A549 (cell line): Measurements from ENCODE around the gene MLANA. TPM values are rescaled to one million over a fixed set of nuclear protein-coding genes. Genes with fewer than 3 reads are reported as not detected.

Experiments
- ATAC-seq, 2 experiments: fragments of 200-7000 bp in 1 of 2; fragments of >200 bp in 1 of 2; cut with Nextera tagmentation in 1 of 2; cut with Tn5 transposase in 1 of 2; 3 replicates each; pipeline versions ENCODE4 v1.8.0 to v1.9.1; 2018 to 2020; ENCODE audit warnings: mild to moderate bottlenecking in 1 of 2, moderate library complexity in 1 of 2
- CTCF ChIA-PET: fragments of 300-600 bp; sonication (Branson Sonifier 250); formaldehyde crosslinking; extraction: SDS; loops from one replicate; lab custom pipeline; 2021; ENCODE audit warnings: antibody characterized with exemption, inconsistent platforms; lab: Yijun Ruan, JAX
- POLR2A ChIA-PET: fragments of 350-600 bp; formaldehyde crosslinking; extraction: SDS; loops from one replicate; lab custom pipeline; 2021; ENCODE audit warnings: antibody characterized with exemption, inconsistent platforms; lab: Yijun Ruan, JAX
- DNase-seq, 2 experiments: peaks; one replicate each; pipeline versions ENCODE4 v3.0.0 to v3.0.0-alpha.2; 2011 to 2016; ENCODE audit warnings: low read depth in 1 of 2, low spot score in 1 of 2
- FAIRE-seq: peaks from 2 replicates; lab custom pipeline; 2011; peaks lifted over from hg19 to GRCh38; lab: Jason Lieb, UNC
- H3K27ac ChIP-seq, 2 experiments: fragments of >200 bp; sonication (Bioruptor Twin); formaldehyde crosslinking; 3 replicates each; pipeline ENCODE4 v1.5.1; 2016 to 2017
- H3K4me1 ChIP-seq: fragments of >200 bp; sonication (Bioruptor Twin); formaldehyde crosslinking; 3 replicates; pipeline ENCODE4 v1.6.1; 2016
- H3K4me2 ChIP-seq: fragments of >200 bp; sonication (Bioruptor Twin); formaldehyde crosslinking; 3 replicates; pipeline ENCODE4 v1.6.1; 2016
- H3K4me3 ChIP-seq: fragments of >200 bp; sonication (Bioruptor Twin); formaldehyde crosslinking; 3 replicates; pipeline ENCODE4 v1.5.1; 2016
- H3K9me3 ChIP-seq: fragments of >200 bp; sonication (Bioruptor Twin); formaldehyde crosslinking; 3 replicates; pipeline ENCODE4 v1.6.1; 2016
- BCL3 ChIP-seq: fragments of >200 bp; sonication (Bioruptor Twin); formaldehyde crosslinking; IDR thresholded peaks from 3 replicates; pipeline ENCODE4 v1.6.1; 2016
- CBX2 ChIP-seq: fragments of 200-600 bp; sonication (generic); IDR thresholded peaks from 2 replicates; pipeline ENCODE4 v1.6.1; 2016; ENCODE audit warnings: low read depth, mild to moderate bottlenecking, borderline replicate concordance
- CHD2 ChIP-seq: fragments of 150-350 bp; IDR thresholded peaks from 2 replicates; pipeline ENCODE4 v1.6.1; 2014; ENCODE audit warnings: low read length; ENCODE audit not compliant: partially characterized antibody
- EHF ChIP-seq: fragments of 250-450 bp; sonication (Bioruptor Pico); IDR thresholded peaks from 2 replicates; pipeline ENCODE4 v1.5.0; 2020; ENCODE audit warnings: mild to moderate bottlenecking
- FOSB ChIP-seq: fragments of 250-450 bp; sonication (Bioruptor Pico); IDR thresholded peaks from 2 replicates; pipeline ENCODE4 v1.5.0; 2020; ENCODE audit warnings: mild to moderate bottlenecking, moderate library complexity
- FOSL2 ChIP-seq, 2 experiments: fragments of 450-650 bp in 1 of 2; fragments of >200 bp in 1 of 2; sonication (Bioruptor Twin) in 1 of 2; formaldehyde crosslinking; IDR thresholded peaks; 2 replicates each; pipeline versions ENCODE4 v1.5.0 to v1.6.1; 2016 to 2020; ENCODE audit warnings: mild to moderate bottlenecking in 1 of 2, moderate library complexity in 1 of 2
- FOXS1 ChIP-seq: fragments of 250-450 bp; sonication (Bioruptor Pico); IDR thresholded peaks from 2 replicates; pipeline ENCODE4 v1.5.0; 2020; ENCODE audit warnings: mild to moderate bottlenecking, moderate library complexity
- GATA3 ChIP-seq: IDR thresholded peaks from 2 replicates; pipeline ENCODE4 v1.6.1; 2012; ENCODE audit warnings: borderline replicate concordance
- HOXB5 ChIP-seq: fragments of 250-450 bp; sonication (Bioruptor Pico); IDR thresholded peaks from 2 replicates; pipeline ENCODE4 v1.5.0; 2020; ENCODE audit warnings: mild to moderate bottlenecking, moderate library complexity
- JUN ChIP-seq, 2 experiments: fragments of >200 bp; sonication (Bioruptor Twin); formaldehyde crosslinking; IDR thresholded peaks; 2 replicates in 1 of 2; 3 replicates in 1 of 2; pipeline ENCODE4 v1.6.1; 2016 to 2017
- JUNB ChIP-seq: fragments of >200 bp; sonication (Bioruptor Twin); formaldehyde crosslinking; IDR thresholded peaks from 2 replicates; pipeline ENCODE4 v1.6.1; 2016
- KDM1A ChIP-seq: fragments of 200-600 bp; sonication (generic); IDR thresholded peaks from 2 replicates; pipeline ENCODE4 v1.6.1; 2016; ENCODE audit warnings: low read depth, mild to moderate bottlenecking
- KDM5A ChIP-seq: fragments of 200-600 bp; sonication (generic); IDR thresholded peaks from 2 replicates; pipeline ENCODE4 v1.6.1; 2016; ENCODE audit warnings: antibody characterized with exemption, mild to moderate bottlenecking
- MAFK ChIP-seq: fragments of 450-650 bp; IDR thresholded peaks from 2 replicates; pipeline ENCODE4 v1.6.1; 2014; ENCODE audit not compliant: partially characterized antibody
- MAX ChIP-seq: IDR thresholded peaks from 2 replicates; pipeline ENCODE4 v1.6.1; 2012
- MAZ ChIP-seq: fragments of 150-350 bp; IDR thresholded peaks from 2 replicates; pipeline ENCODE4 v1.6.1; 2014; ENCODE audit warnings: antibody characterized with exemption, low read depth, low read length, borderline replicate concordance
- NFE2L2 ChIP-seq: fragments of 150-350 bp; conservative IDR thresholded peaks from 2 replicates; pipeline ENCODE4 v1.6.1; 2014; ENCODE audit warnings: low read length
- NR3C1 ChIP-seq: fragments of >200 bp; sonication (Bioruptor Twin); formaldehyde crosslinking; IDR thresholded peaks from 3 replicates; pipeline ENCODE4 v1.6.1; 2017
- PHF8 ChIP-seq: fragments of 200-600 bp; sonication (generic); IDR thresholded peaks from 2 replicates; pipeline ENCODE4 v1.6.1; 2016; ENCODE audit warnings: low read depth, mild to moderate bottlenecking, antibody characterized with exemption, moderate library complexity, borderline replicate concordance
- POLR2A ChIP-seq: IDR thresholded peaks from 2 replicates; pipeline ENCODE4 v1.6.1; 2012; ENCODE audit warnings: mild to moderate bottlenecking, low read length
- POLR2AphosphoS2 ChIP-seq: conservative IDR thresholded peaks from 2 replicates; pipeline ENCODE4 v1.6.1; 2012; ENCODE audit warnings: low read length, improper control_type of control experiment, inconsistent platforms
- RARB ChIP-seq: fragments of 250-450 bp; sonication (Bioruptor Pico); IDR thresholded peaks from 2 replicates; pipeline ENCODE4 v1.8.0; 2021; ENCODE audit warnings: mild to moderate bottlenecking, moderate library complexity
- RCOR1 ChIP-seq: fragments of 150-350 bp; IDR thresholded peaks from 2 replicates; pipeline ENCODE4 v1.6.1; 2014; ENCODE audit warnings: antibody characterized with exemption, low read length, low read depth
- SREBF2 ChIP-seq: fragments of 450-650 bp; IDR thresholded peaks from 2 replicates; pipeline ENCODE4 v1.6.1; 2014; ENCODE audit warnings: mild to moderate bottlenecking, moderate library complexity
- TFCP2L1 ChIP-seq: fragments of 250-450 bp; sonication (Bioruptor Pico); IDR thresholded peaks from 2 replicates; pipeline ENCODE4 v1.5.0; 2021; ENCODE audit warnings: mild to moderate bottlenecking
- USF2 ChIP-seq: fragments of 450-650 bp; IDR thresholded peaks from 2 replicates; pipeline ENCODE4 v1.6.1; 2014; ENCODE audit warnings: antibody characterized with exemption
- ZC3H11A ChIP-seq: fragments of 450-650 bp; IDR thresholded peaks from 2 replicates; pipeline ENCODE4 v1.6.1; 2014; ENCODE audit warnings: antibody characterized with exemption, mild to moderate bottlenecking
- ZNF302 ChIP-seq: fragments of 250-450 bp; sonication (Bioruptor Pico); IDR thresholded peaks from 2 replicates; pipeline ENCODE4 v1.9.0; 2021; ENCODE audit warnings: inconsistent platforms, mild to moderate bottlenecking, moderate library complexity
- WGBS: methylation state at CpG from one replicate; pipeline ENCODE4 v1.1.6; 2017; ENCODE audit errors: missing lambda C conversion rate; 5-methylcytosine and 5-hydroxymethylcytosine counted together
- polyA plus RNA-seq, 4 experiments: library from polyadenylated mRNA; depleted of rRNA in 3 of 4; stranded (reverse); fragments of >200 nt; fragmentation: RNase III in 1 of 4; extraction: RNeasy Plus Mini Kit Qiagen cat#74134 plus additional on column Dnase treatment in 1 of 4; gene quantifications; 2 replicates in 3 of 4; 3 replicates in 1 of 4; pipeline ENCODE4 v1.2.3, GENCODE V29; 2011 to 2017
- TF ChIP-seq, protein P1 (sequence below): fragments of >200 bp; sonication (Bioruptor Twin); formaldehyde crosslinking; IDR thresholded peaks from 2 replicates; pipeline ENCODE4 v1.6.1; 2016
- TF ChIP-seq, protein P2 (sequence below): IDR thresholded peaks from 2 replicates; pipeline ENCODE4 v1.6.1; 2012; ENCODE audit warnings: low read depth, borderline replicate concordance
- TF ChIP-seq, protein P3 (sequence below): fragments of >200 bp; sonication (Bioruptor Twin); formaldehyde crosslinking; IDR thresholded peaks from 3 replicates; pipeline ENCODE4 v1.5.1; 2016

The MLANA gene
- polyA plus RNA-seq, 2 of the 4 experiments (the other 2 are of a cell fraction) = not detected

DNA sequence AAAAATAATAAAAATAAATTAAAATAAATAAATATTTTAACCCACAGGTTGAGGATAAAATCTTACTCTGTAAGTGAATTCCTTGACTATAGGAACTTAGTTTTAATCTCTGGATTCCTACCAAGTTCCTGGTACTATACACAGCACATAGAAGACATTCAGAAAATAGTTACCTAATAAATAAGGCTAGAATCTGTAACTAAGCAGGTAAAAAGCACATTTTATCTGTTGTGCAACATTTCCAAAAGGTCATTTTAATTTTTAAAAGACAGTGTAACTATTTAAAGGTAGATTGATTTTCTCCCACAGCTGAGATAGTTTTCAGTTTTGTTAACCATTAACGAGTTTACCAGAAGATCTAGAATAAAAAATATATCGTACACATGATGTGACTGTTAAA, 47.8 kb downstream of the MLANA start (continued):
- no peak for TF ChIP-seq FOXS1
- TF ChIP-seq, all 56 proteins: peak for 0

DNA sequence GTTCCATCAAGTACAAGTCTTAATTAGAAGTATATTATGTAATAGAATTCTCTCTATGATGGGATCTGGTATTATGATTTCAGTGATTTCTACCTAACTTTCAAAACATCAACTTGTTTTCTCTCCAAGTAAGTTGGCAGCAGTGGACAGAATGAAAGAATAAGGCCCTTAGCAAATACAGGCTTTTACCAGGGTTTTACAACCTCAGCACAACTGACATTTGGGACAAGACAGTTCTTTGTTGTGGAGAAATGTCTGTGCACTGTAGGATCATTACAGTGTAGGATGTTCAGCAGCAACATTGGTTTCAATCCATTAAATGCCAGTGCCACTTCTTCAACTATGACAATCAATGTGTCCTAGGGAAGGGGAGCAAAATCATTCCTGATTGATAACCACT, 48.8 kb downstream of the MLANA start:
- ChIA-PET POLR2A (no interaction called here), CTCF (interaction anchor here (1.3 kb wide), 1 partner anchor 53 kb away, joined by 3 read pairs; no protein-coding TSS in a partner anchor)
- DNase-seq (no peak), FAIRE-seq (peak; percentile 39), ATAC-seq (no peak)
- Histone ChIP-seq H3K27ac (no peak overlapping the region), H3K4me1 (peaks cover 11% of the 10 kb centered on the region; the same call in 2 of the 3 replicates), H3K9me3 (no peaks in the 10 kb centered on the region), H3K4me3 (no peak overlapping the region), H3K4me2 (no peak overlapping the region)
- no peak for TF ChIP-seq ZNF302
- no peak for TF ChIP-seq GATA3
- TF ChIP-seq EHF (CRISPR knock-in tag) = no peak
- no peak for TF ChIP-seq NFE2L2
- TF ChIP-seq BCL3 = no peak
- TF ChIP-seq KDM1A = no peak
- no peak for TF ChIP-seq CHD2
- TF ChIP-seq, protein P1, sequence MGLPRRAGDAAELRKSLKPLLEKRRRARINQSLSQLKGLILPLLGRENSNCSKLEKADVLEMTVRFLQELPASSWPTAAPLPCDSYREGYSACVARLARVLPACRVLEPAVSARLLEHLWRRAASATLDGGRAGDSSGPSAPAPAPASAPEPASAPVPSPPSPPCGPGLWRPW = no peak
- TF ChIP-seq RCOR1 = no peak
- TF ChIP-seq MAFK = no peak
- no peak for TF ChIP-seq CBX2
- no peak for TF ChIP-seq USF2
- no peak for TF ChIP-seq SREBF2
- TF ChIP-seq KDM5A = no peak
- TF ChIP-seq ZC3H11A = no peak
- TF ChIP-seq FOSL2 (IDR thresholded peaks at IDR 0.05) = no peak
- TF ChIP-seq FOSL2 (CRISPR knock-in tag; IDR thresholded peaks at IDR 0.05) = no peak
- no peak for TF ChIP-seq POLR2A

- WGBS = 93% methylated on average over 2 of the region's 2 CpGs
- CTCF ChIA-PET = no interaction called here
- Histone ChIP-seq H3K4me1 (peaks cover 13% of the 10 kb centered on the region; the same call in 2 of the 3 replicates), H3K9me3 (no peaks in the 10 kb centered on the region), H3K4me2 (no peak overlapping the region), H3K27ac (no peak overlapping the region), H3K4me3 (no peak overlapping the region)
- no peak for DNase-seq
- FAIRE-seq = no peak
- POLR2A ChIA-PET = no interaction called here
- peak; percentile 62 for TF ChIP-seq MAFK
- TF ChIP-seq JUNB = no peak
- ATAC-seq = no peak
Measured at GRCh38 chr9:5941214-5941613, 50.5 kb downstream of the MLANA start.

DNA sequence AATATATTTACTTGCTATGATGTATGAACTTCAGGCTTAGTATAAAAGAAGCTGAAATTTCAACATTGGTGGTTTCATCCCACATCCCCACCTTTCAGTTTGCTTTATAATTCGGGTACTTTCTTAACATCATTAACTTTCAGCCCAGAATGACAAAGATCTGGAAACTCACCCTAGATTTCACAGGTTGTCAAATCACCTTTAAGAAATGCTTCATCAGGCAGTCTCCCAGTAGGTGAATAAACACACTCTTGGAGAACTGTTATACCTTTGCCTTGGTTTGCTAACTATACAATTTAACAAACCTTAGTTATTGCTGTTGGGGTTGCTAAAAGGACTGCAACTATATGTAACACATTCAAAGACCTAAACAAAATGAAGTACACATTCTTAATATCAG, 54.4 kb downstream of the MLANA start:
- no peak overlapping the region for H3K27ac ChIP-seq
- FAIRE-seq (no peak), DNase-seq (no peak), ATAC-seq (no peak)
- peaks cover 28% of the 10 kb centered on the region for H3K4me1 ChIP-seq
- POLR2A ChIA-PET = no interaction called here
- no peak overlapping the region for H3K4me2 ChIP-seq
- H3K4me3 ChIP-seq = no peak overlapping the region
- 90% methylated on average over 1 of the region's 1 CpG for WGBS
- CTCF ChIA-PET = no interaction called here
- no peaks in the 10 kb centered on the region for H3K9me3 ChIP-seq
- TF ChIP-seq NR3C1 (no peak), TFCP2L1 (no peak), RARB (no peak), MAZ (no peak), JUN (IDR thresholded peaks at IDR 0.05) (no peak), FOSB (CRISPR knock-in tag) (no peak), POLR2AphosphoS2 (no peak), MAX (no peak), HOXB5 (CRISPR knock-in tag) (no peak), PHF8 (no peak)
- TF ChIP-seq, protein P2, sequence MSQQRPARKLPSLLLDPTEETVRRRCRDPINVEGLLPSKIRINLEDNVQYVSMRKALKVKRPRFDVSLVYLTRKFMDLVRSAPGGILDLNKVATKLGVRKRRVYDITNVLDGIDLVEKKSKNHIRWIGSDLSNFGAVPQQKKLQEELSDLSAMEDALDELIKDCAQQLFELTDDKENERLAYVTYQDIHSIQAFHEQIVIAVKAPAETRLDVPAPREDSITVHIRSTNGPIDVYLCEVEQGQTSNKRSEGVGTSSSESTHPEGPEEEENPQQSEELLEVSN = no peak
- TF ChIP-seq, protein P3, sequence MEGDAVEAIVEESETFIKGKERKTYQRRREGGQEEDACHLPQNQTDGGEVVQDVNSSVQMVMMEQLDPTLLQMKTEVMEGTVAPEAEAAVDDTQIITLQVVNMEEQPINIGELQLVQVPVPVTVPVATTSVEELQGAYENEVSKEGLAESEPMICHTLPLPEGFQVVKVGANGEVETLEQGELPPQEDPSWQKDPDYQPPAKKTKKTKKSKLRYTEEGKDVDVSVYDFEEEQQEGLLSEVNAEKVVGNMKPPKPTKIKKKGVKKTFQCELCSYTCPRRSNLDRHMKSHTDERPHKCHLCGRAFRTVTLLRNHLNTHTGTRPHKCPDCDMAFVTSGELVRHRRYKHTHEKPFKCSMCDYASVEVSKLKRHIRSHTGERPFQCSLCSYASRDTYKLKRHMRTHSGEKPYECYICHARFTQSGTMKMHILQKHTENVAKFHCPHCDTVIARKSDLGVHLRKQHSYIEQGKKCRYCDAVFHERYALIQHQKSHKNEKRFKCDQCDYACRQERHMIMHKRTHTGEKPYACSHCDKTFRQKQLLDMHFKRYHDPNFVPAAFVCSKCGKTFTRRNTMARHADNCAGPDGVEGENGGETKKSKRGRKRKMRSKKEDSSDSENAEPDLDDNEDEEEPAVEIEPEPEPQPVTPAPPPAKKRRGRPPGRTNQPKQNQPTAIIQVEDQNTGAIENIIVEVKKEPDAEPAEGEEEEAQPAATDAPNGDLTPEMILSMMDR = no peak
